Tibial nerve (tissue), 4 donors: ENCODE results near the gene ARHGAP6. TPM values are rescaled to one million over a fixed set of nuclear protein-coding genes. Genes with fewer than 3 reads are reported as not detected.
A peak's percentile ranks its signal among the peaks of the same experiment; 100 is the strongest.

ENCODE experiments used
- DNase-seq, 2 donors: peaks; one replicate each; pipeline ENCODE4 v3.0.0-alpha.2; 2019; ENCODE audit warnings: low spot score in 2 of 2
- H3K27ac ChIP-seq, 4 donors: fragments of 200-600 bp; sonication (generic) in 3 of 4; one replicate each; pipeline ENCODE4 v1.5.1; 2017 to 2019; ENCODE audit warnings: mild to moderate bottlenecking in 1 of 4
- H3K27me3 ChIP-seq, 2 donors: fragments of 200-600 bp; sonication (generic) in 1 of 2; one replicate each; pipeline versions ENCODE4 v1.5.1 to v1.6.0; 2017 to 2019
- H3K36me3 ChIP-seq, 3 donors: fragments of 200-600 bp; sonication (generic); one replicate each; pipeline ENCODE4 v1.5.1; 2018 to 2019
- H3K4me1 ChIP-seq, 4 donors: fragments of 200-600 bp; sonication (generic) in 3 of 4; one replicate each; pipeline ENCODE4 v1.5.1; 2017 to 2019
- H3K4me3 ChIP-seq, 4 donors: fragments of 200-600 bp; sonication (generic) in 3 of 4; one replicate each; pipeline ENCODE4 v1.5.1; 2017 to 2019; ENCODE audit warnings: mild to moderate bottlenecking in 1 of 4, moderate library complexity in 1 of 4
- H3K9me3 ChIP-seq, 4 donors: fragments of 200-600 bp; sonication (generic) in 3 of 4; one replicate each; pipeline ENCODE4 v1.5.1; 2017 to 2019
- CTCF ChIP-seq, 5 experiments: fragments of 200-600 bp in 3 of 5; fragments of 450-650 bp in 2 of 5; sonication (generic) in 3 of 5; IDR thresholded peaks; one replicate each; pipeline ENCODE4 v1.5.1; 2016 to 2019; ENCODE audit warnings: antibody characterized with exemption in 5 of 5, mild to moderate bottlenecking in 3 of 5, moderate library complexity in 2 of 5
- EP300 ChIP-seq, 2 donors: sonication (generic); formaldehyde crosslinking; IDR thresholded peaks; one replicate each; pipeline ENCODE4 v1.6.1; 2017; ENCODE audit warnings: antibody characterized with exemption in 2 of 2, mild to moderate bottlenecking in 1 of 2
- POLR2A ChIP-seq, 2 donors: fragments of 450-650 bp; IDR thresholded peaks; one replicate each; pipeline ENCODE4 v1.6.1; 2017; ENCODE audit warnings: antibody characterized with exemption in 2 of 2, mild to moderate bottlenecking in 2 of 2, moderate library complexity in 2 of 2
- WGBS, 2 donors: methylation state at CpG; one replicate each; pipeline ENCODE4 v1.1.5; 2018; 5-methylcytosine and 5-hydroxymethylcytosine counted together
- total RNA-seq, 4 donors: library from RNA; depleted of rRNA; stranded (reverse); fragments of >200 nt; gene quantifications; one replicate each; pipeline ENCODE4 v1.1.0, GENCODE V29; 2016

The ARHGAP6 gene
- total RNA-seq, 4 donors from 2014 or later = 16.0 to 51.9 (median 39.3) TPM

DNA sequence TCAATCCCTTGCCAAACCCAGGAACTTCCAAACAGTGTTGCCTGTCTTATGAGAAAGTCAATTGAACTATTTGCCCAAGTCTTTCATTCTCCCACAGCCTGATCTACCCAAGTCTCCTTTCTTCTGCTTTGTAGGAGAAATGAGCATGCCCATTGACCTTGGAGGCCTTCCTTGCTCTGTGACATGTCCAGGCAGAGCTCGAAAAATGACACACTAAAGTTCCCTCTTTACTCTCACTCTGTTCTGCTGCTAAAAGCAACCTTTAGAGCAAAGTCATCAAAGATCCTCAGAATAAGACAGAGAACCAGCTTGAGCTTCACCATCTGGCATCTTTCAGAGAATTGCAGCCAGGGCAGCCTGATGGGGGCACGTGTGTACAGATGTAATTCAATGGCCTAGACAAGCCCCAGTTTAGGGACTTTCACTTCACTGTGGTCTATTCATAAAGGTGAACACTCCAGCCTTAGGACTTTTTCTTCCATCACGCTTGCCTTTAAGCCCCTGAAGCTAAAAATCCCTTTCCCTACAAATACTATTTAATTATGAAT, 236.1 kb downstream of the ARHGAP6 start:
- no peak for DNase-seq
- Histone ChIP-seq H3K36me3 (no peaks in the 10 kb centered on the region), H3K4me1 (no peaks in the 10 kb centered on the region), H3K27ac (no peak overlapping the region), H3K27me3 (peaks cover 0 to 3% of the 10 kb centered on the region in 2 donors), H3K9me3 (no peaks in the 10 kb centered on the region), H3K4me3 (no peak overlapping the region)
- 55 to 72% methylated on average over 3 of the region's 3 CpGs for WGBS, 2 donors
- TF ChIP-seq CTCF (IDR thresholded peaks at IDR 0.05) = no peak
- TF ChIP-seq POLR2A (IDR thresholded peaks at IDR 0.05) = no peak
- no peak for TF ChIP-seq EP300 (IDR thresholded peaks at IDR 0.05)

- peak; percentile 29 to 31 for DNase-seq
- no peaks in the 10 kb centered on the region for H3K9me3 ChIP-seq
- H3K4me3 ChIP-seq = peak overlapping the region; percentile 38 to 61 (median 39)
- H3K4me1 ChIP-seq = no peaks in the 10 kb centered on the region
- no peaks in the 10 kb centered on the region for H3K36me3 ChIP-seq
- H3K27me3 ChIP-seq = peaks cover 0 to 3% of the 10 kb centered on the region in 2 donors
- WGBS, 2 donors = 0 to 34% methylated on average over 12 to 56 of the region's 57 CpGs
- TF ChIP-seq CTCF (IDR thresholded peaks at IDR 0.05) = peak in 4 of 5 experiments; percentile 25 to 60 (median 45)
- peak in 1 of 2 donors; percentile 39 for TF ChIP-seq EP300 (IDR thresholded peaks at IDR 0.05)
- no peak for TF ChIP-seq POLR2A (IDR thresholded peaks at IDR 0.05)
- H3K27ac ChIP-seq = peak overlapping the region; percentile 31 to 86 (median 68)
These were observed 238.2 kb downstream of the ARHGAP6 start for GRCh38 chrX:11427453-11428071.

- Histone ChIP-seq H3K27ac (peak overlapping the region; percentile 31 to 86 (median 64)), H3K27me3 (no peaks in the 10 kb centered on the region), H3K4me1 (no peaks in the 10 kb centered on the region), H3K36me3 (no peaks in the 10 kb centered on the region), H3K9me3 (no peaks in the 10 kb centered on the region), H3K4me3 (peak overlapping the region; percentile 38 to 61 (median 39))
- TF ChIP-seq EP300 (IDR thresholded peaks at IDR 0.05) (no peak), POLR2A (IDR thresholded peaks at IDR 0.05) (no peak), CTCF (IDR thresholded peaks at IDR 0.05) (no peak)
- DNase-seq = no peak
- WGBS, 2 donors = 28 to 50% methylated on average over 12 to 22 of the region's 25 CpGs
These were observed 238.8 kb downstream of the ARHGAP6 start for GRCh38 chrX:11426712-11427452.

DNA sequence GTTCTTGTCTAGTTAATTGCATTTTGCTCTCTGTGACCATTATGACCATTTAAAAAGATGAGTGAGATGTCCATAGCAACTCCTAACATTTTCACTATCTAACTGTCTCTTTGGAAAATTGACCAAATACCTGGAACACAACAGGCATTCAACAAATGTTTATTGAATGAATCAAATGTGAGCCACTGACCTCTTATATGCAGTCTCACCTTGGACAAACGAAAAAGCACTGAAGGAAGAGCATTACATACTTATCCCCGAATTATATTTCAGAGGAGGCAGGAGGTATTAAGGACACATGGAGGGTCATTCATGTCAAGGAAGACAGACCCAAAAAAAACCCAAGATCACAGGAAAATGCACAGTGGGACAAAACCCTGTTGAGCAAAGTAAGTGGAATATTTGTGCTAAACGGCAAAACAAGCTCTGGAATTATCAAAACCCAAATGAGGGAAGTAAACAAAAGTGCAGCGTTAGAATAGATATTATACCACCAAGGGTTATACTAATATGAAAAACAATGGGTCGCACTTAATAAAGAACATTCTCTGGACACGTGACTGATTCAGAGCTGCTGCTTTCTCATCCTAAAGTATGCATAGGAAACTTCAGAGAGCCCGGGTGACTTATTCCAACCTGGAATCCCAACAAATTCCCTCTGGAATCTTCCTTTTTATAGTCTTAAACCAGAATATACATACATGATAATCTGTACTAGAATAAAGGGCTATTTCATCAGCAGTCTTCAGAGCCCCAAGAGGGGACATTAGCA, 240.6 kb downstream of the ARHGAP6 start:
- Histone ChIP-seq H3K4me1 (no peaks in the 10 kb centered on the region), H3K36me3 (no peaks in the 10 kb centered on the region), H3K27me3 (no peaks in the 10 kb centered on the region), H3K4me3 (no peak overlapping the region), H3K9me3 (no peaks in the 10 kb centered on the region), H3K27ac (no peak overlapping the region)
- DNase-seq = no peak
- 54 to 60% methylated on average over 7 of the region's 7 CpGs for WGBS, 2 donors
- TF ChIP-seq CTCF (IDR thresholded peaks at IDR 0.05) (no peak), EP300 (IDR thresholded peaks at IDR 0.05) (no peak), POLR2A (IDR thresholded peaks at IDR 0.05) (no peak)
